GM21360 (cell line): ENCODE results near the gene MEGF8.

Experiments used
- ATAC-seq: cut with Tn5 transposase; IDR thresholded peaks from one replicate; pipeline ENCODE4 v1.9.1; 2021; ENCODE audit warnings: mild to moderate bottlenecking, moderate library complexity; ENCODE audit not compliant: unreplicated experiment

Gene MEGF8

DNA sequence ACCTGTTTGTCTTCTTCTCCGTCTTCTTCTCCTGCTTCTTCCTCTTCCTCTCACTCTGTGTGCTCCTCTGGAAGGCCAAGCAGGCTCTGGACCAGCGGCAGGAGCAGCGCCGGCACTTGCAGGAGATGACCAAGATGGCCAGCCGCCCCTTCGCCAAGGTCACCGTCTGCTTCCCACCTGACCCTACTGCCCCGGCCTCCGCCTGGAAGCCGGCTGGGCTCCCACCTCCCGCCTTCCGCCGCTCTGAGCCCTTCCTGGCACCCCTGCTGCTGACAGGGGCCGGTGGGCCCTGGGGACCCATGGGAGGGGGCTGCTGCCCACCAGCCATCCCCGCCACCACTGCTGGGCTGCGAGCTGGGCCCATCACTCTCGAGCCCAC lies 50.7 kb downstream of the MEGF8 start:
- no peak for ATAC-seq

DNA sequence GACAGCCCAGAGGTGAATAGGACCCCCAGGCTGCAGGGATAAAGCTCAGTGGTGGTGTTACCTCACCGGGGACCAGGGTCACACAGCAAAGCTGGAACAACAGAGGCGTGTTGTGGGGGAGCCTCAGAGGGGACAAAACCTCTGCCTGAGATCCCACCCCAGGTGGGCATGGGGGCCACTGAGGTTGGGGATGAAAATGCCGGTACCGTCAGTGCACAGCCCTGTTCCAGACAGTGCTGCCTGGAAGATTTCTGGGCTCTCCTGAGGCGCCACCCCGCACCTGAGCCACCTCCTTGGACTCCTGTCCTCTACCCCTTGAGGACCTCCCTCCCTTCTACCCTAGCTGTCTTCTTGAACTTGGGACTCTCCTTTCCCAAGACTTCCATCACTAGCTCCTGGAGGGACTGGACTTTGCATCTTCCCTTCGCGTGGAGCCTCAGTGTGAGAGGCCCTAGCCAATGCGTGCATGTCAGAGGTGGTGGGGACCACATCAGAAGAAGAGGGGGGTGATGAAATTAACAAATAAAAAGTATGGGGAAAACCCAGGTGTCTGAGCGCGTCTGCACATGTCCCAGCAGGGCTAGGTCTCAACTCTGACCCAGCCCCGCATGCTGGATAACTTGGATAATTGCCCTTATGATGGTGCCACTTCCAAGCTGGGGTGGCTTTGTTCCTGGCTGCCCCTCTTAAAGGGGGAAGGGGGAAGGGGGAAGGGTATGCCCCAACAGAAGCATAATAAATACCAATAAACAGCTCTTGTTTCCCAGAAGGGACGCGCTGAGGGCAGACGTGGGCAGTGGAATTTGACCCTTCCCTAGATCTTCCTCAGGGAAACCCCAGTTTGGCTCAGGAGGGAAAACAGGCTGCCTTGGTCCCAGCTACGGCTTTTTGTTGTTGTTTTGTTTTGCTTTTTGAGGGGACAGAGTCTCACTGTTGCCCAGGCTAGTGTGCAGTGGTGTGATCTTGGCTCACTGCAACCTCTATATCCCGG lies 53.1 kb downstream of the MEGF8 start:
- ATAC-seq, result no peak

DNA sequence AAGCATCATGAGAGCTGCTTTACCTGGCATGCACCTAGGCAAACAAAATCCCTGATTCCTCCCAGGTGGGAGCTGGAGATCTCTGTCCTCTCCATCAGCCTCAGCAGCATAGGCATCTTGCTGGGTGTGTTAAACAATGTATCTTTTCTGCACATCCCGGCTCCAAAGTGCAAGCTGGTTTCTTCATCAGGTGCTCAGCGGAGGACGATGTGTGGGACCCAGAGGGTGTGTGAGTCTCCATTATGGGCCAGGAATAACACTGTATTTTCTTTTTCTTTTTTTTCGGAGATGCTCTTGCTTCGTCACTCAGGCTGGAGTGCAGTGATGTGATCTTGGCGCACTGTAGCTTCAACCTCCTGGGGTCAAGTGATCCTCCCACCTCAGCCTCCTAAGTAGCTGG lies 54.7 kb downstream of the MEGF8 start:
- ATAC-seq, result no peak

GRCh38 chr19:42386974-42387707 lies 61.7 kb downstream of the MEGF8 start:
- ATAC-seq, result peak; percentile 48

DNA sequence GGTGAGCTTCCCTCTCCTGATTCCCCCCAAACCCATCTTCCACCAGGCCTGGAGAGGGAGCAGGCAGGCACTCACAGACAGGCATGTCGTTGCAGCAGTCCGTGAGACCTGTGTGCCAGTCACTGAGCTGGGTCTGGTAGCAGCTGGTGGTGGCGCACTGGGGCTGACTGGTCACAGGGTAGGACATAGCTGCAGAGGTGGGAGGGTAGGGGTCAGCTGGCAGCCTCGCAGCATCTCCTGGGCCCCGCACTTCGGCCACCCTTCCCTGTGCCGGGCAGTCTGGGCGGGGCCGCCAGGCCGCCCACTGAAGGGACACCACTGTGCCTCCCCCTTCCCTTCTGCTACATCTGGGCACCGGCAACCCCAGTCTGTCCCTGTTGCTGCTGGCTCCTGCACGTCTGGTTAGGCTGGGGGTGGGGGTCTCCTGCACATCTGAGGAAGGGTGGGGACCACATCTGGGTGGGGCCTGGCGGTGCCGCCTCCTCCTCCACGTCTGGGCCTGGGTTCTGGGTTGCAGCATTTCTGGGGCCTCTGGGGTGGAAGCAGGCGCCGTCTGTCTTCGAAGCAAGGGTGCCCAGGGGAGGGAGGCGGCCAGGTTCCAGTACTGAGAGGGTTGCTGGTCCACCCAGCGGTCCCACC lies 63.5 kb downstream of the MEGF8 start:
- no peak for ATAC-seq

GRCh38 chr19:42389899-42390298 lies 64.5 kb downstream of the MEGF8 start, which contains the start of gene CNFN:
Gene CNFN, minus strand, starts transcription at chr19:42390297. Its CDS starts 1,260 bp downstream, at chr19:42389037.
- ATAC-seq, result no peak

- ATAC-seq, result no peak
Observed at GRCh38 chr19:42392165-42392564, 66.7 kb downstream of the MEGF8 start.

GRCh38 chr19:42394751-42395150 lies 69.3 kb downstream of the MEGF8 start:
- ATAC-seq, result no peak

- peak; percentile 90 for ATAC-seq
Observed at GRCh38 chr19:42396381-42397262, 71.2 kb downstream of the MEGF8 start.

GRCh38 chr19:42397263-42398166 lies 72.1 kb downstream of the MEGF8 start:
- no peak for ATAC-seq

DNA sequence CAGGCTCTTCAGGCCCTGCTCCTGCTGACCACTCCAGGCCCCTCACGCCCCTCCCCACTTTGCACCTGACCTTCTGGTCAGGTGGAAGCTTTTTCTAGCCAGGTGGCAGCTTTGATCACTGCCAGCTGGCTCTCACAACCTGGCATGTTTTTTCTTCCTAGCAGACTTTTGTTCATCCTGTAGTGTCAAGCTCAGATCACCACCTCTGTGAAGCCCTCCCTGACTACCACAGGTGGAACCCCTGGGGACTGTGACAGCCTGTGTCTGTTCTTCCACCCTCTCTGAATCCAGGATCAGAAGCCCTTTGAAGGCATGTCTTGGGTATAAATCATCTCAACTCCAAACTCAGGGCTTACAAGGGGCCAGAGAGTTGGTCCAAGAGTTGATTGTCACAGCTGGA lies 75.0 kb downstream of the MEGF8 start:
- ATAC-seq, result no peak

DNA sequence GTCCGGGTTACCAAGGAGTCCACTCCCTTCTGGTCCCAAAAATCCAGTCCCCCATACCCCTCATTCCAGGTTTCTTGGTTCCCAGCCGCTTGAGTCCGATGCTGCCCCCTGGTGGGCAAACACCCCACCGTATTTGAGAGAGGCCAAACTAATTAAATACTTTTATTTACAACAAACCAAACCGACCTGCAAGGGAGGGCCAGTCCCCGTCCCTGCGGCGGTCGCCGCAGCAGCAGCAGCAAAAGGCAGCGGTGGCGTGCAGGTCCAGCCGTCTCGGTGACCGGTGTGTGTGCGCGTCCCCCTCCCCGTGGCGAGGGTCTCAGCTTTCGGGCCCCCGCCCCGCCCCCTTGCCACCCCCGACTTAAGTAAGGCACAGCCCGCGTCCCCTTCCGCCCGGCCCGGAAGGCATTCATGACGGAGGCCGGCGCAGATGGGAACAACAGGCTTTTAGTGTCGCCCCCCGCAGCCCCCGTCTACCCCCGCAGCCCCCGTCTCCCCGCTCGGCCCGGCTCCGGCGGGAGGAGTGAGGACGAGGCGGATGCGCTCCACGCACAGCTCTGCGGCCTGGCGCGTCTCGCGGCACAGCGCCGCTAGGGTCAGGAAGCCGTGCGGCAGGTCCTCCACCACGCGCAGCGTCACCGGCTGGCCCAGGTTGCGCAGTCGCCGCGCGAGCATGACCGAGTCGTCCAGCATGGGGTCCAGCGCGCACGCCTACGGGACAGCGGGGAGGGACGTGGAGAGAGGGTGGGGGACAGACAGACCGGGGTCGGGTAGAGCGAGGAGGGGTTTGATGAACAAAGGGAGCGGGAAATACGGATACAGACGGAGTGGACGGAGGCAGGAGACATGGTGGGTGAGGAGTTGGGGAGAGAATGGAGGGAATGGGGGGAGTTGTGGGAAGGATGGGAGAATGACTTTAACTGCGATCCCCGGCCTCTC lies 76.2 kb downstream of the MEGF8 start:
- no peak for ATAC-seq

GRCh38 chr19:42402376-42403116 lies 77.1 kb downstream of the MEGF8 start:
- ATAC-seq, result no peak

- no peak for ATAC-seq
Observed at GRCh38 chr19:42403586-42403985, 78.2 kb downstream of the MEGF8 start.

DNA sequence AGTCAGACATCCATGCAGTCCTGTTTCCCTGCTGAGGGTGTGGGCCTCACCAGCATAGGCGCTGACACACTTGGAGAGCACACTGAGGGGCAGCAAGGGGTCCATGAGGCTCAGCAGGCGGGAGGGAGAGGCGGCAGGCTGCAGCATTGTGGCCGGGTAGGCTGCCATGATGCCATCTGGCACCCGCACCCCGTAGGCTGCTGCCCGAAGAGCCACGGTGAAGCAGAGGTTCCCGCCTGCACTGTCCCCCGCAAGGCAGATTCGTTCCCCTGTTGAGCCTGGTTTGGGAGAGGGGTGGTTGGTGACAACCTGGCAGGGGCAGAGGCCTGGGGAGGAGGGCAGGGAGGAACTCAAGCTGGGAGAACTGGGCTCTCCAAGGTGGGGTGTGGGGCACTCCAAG lies 80.7 kb downstream of the MEGF8 start:
- ATAC-seq, result no peak

DNA sequence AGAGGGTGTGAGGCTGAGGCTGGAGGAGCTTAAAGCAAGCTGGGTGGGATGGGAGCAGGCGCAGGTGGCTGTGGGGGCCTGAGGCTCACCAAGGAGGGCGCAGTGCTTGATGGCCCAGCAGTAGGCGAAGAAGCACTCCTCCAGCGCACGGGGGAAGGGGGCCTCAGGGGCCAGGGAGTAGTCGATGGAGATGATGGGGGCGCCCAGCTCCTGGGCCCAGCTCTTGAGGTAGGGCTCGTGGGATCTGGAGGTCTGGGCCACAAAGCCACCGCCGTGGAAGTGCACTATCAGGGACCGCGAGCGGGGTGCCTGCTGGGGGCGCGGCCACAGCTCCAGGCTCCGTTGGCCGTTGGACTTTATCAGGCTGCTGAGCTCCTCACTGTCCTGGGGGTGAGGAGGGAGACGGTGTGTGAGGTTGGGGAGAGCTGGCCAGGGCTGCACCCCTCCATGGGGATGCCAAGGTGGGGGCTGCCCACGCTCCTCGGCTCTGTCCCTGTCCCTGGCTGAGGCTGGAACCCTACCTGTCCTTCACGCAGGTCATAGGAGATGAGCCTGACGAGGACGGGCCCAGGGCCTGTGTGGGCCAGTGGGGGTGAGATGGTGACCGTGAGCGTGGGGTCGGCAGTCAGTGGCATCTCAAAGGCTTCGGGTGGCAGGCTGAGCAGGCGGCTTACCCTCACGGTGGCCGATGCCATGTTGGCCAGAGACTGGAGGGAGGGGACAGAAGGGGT lies 81.8 kb downstream of the MEGF8 start:
- no peak for ATAC-seq

GRCh38 chr19:42407816-42408175 lies 82.4 kb downstream of the MEGF8 start:
- ATAC-seq, result no peak
